Ishikawa (cell line): Measurements from ENCODE around the gene VWA3B.

Experiments used
- CEBPB ChIP-seq: IDR thresholded peaks from 2 replicates; pipeline ENCODE4 v1.6.1; 2012
- CREB1 ChIP-seq: IDR thresholded peaks from 2 replicates; pipeline ENCODE4 v1.6.1; 2012; ENCODE audit warnings: low read depth
- EGR1 ChIP-seq: IDR thresholded peaks from 2 replicates; pipeline ENCODE4 v1.6.1; 2012
- EP300 ChIP-seq: IDR thresholded peaks from 2 replicates; pipeline ENCODE4 v1.6.1; 2012; ENCODE audit warnings: borderline replicate concordance
- FOXM1 ChIP-seq: IDR thresholded peaks from 2 replicates; pipeline ENCODE4 v1.6.1; 2012; ENCODE audit warnings: low read depth, borderline replicate concordance
- NFIC ChIP-seq: IDR thresholded peaks from 2 replicates; pipeline ENCODE4 v1.6.1; 2012
- RAD21 ChIP-seq: IDR thresholded peaks from 2 replicates; pipeline ENCODE4 v1.6.1; 2012; ENCODE audit warnings: low read depth
- TAF1 ChIP-seq: IDR thresholded peaks from 2 replicates; pipeline ENCODE4 v1.6.1; 2012; ENCODE audit warnings: low read depth, mild to moderate bottlenecking
- TCF12 ChIP-seq: IDR thresholded peaks from 2 replicates; pipeline ENCODE4 v1.6.1; 2012; ENCODE audit warnings: low read depth
- TEAD4 ChIP-seq: IDR thresholded peaks from 2 replicates; pipeline ENCODE4 v1.6.1; 2012
- ZBTB7A ChIP-seq: IDR thresholded peaks from 2 replicates; pipeline ENCODE4 v1.6.1; 2012; ENCODE audit warnings: low read depth
- TF ChIP-seq, protein P1 (sequence below): IDR thresholded peaks from 2 replicates; pipeline ENCODE4 v1.6.1; 2012; ENCODE audit warnings: low read depth, mild to moderate bottlenecking
- TF ChIP-seq, protein P2 (sequence below): IDR thresholded peaks from 2 replicates; pipeline ENCODE4 v1.6.1; 2012
- TF ChIP-seq, protein P3 (sequence below): IDR thresholded peaks from 2 replicates; pipeline ENCODE4 v1.6.1; 2012

DNA sequence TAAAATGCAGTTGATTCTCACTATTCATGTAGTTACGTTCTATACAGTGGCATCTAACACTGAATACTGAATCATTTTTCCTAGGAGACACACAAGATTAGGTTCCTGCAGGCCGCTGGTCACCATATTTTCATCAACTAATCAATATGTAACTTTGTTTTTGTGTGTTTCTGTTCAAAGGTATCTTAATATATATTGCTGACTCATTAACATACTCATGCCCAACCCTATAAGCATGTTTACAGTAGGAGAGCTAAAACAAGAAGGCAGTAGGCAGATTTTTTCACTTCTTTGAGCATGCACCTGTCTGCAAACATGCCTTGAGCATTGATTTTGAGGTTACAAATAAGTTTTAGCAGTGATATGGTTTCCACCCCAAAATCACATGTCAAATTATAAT, 229.0 kb downstream of the VWA3B start:
- TF ChIP-seq TEAD4: no peak
- TF ChIP-seq EGR1: no peak
- TF ChIP-seq, protein P1, sequence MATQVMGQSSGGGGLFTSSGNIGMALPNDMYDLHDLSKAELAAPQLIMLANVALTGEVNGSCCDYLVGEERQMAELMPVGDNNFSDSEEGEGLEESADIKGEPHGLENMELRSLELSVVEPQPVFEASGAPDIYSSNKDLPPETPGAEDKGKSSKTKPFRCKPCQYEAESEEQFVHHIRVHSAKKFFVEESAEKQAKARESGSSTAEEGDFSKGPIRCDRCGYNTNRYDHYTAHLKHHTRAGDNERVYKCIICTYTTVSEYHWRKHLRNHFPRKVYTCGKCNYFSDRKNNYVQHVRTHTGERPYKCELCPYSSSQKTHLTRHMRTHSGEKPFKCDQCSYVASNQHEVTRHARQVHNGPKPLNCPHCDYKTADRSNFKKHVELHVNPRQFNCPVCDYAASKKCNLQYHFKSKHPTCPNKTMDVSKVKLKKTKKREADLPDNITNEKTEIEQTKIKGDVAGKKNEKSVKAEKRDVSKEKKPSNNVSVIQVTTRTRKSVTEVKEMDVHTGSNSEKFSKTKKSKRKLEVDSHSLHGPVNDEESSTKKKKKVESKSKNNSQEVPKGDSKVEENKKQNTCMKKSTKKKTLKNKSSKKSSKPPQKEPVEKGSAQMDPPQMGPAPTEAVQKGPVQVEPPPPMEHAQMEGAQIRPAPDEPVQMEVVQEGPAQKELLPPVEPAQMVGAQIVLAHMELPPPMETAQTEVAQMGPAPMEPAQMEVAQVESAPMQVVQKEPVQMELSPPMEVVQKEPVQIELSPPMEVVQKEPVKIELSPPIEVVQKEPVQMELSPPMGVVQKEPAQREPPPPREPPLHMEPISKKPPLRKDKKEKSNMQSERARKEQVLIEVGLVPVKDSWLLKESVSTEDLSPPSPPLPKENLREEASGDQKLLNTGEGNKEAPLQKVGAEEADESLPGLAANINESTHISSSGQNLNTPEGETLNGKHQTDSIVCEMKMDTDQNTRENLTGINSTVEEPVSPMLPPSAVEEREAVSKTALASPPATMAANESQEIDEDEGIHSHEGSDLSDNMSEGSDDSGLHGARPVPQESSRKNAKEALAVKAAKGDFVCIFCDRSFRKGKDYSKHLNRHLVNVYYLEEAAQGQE: no peak
- TF ChIP-seq, protein P2, sequence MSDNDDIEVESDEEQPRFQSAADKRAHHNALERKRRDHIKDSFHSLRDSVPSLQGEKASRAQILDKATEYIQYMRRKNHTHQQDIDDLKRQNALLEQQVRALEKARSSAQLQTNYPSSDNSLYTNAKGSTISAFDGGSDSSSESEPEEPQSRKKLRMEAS: no peak
- TF ChIP-seq, protein P3, sequence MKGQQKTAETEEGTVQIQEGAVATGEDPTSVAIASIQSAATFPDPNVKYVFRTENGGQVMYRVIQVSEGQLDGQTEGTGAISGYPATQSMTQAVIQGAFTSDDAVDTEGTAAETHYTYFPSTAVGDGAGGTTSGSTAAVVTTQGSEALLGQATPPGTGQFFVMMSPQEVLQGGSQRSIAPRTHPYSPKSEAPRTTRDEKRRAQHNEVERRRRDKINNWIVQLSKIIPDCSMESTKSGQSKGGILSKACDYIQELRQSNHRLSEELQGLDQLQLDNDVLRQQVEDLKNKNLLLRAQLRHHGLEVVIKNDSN: no peak
- TF ChIP-seq TAF1: no peak
- TF ChIP-seq CEBPB: no peak
- TF ChIP-seq EP300: no peak
- no peak for TF ChIP-seq RAD21
- TF ChIP-seq FOXM1: no peak
- no peak for TF ChIP-seq TCF12
- TF ChIP-seq CREB1: no peak
- TF ChIP-seq NFIC: no peak
- no peak for TF ChIP-seq ZBTB7A
